Epithelial cell of esophagus (primary cell): ENCODE measurements around the gene XRCC5.

ENCODE experiments used
- DNase-seq: peaks from one replicate; pipeline ENCODE4 v3.0.0; 2010; ENCODE audit warnings: low read depth
- H3K4me3 ChIP-seq: 2 replicates; pipeline ENCODE4 v1.5.1; 2011; ENCODE audit warnings: mild to moderate bottlenecking, low read length, control low read depth
- CTCF ChIP-seq: IDR thresholded peaks from 2 replicates; pipeline ENCODE4 v1.5.1; 2011; ENCODE audit warnings: low read depth, mild to moderate bottlenecking, low read length, control low read depth, inconsistent platforms; ENCODE audit not compliant: insufficient read depth; ENCODE audit errors: missing control alignments

Gene XRCC5

GRCh38 chr2:216144372-216144771, 35.2 kb downstream of the XRCC5 start:
- no peak for DNase-seq
- no peak overlapping the region for H3K4me3 ChIP-seq
- no peak for TF ChIP-seq CTCF

GRCh38 chr2:216144857-216145256, 35.7 kb downstream of the XRCC5 start:
- no peak for TF ChIP-seq CTCF
- no peak for DNase-seq
- H3K4me3 ChIP-seq: no peak overlapping the region

GRCh38 chr2:216146573-216146972, 37.4 kb downstream of the XRCC5 start:
- no peak for TF ChIP-seq CTCF
- no peak overlapping the region for H3K4me3 ChIP-seq
- no peak for DNase-seq

- no peak for TF ChIP-seq CTCF
- no peak overlapping the region for H3K4me3 ChIP-seq
- DNase-seq: peak; percentile 13
These were observed 38.3 kb downstream of the XRCC5 start for GRCh38 chr2:216147172-216148131.

GRCh38 chr2:216148983-216149382, 39.8 kb downstream of the XRCC5 start:
- no peak for TF ChIP-seq CTCF
- DNase-seq: no peak
- H3K4me3 ChIP-seq: no peak overlapping the region

- no peak overlapping the region for H3K4me3 ChIP-seq
- peak; percentile 57 for DNase-seq
- TF ChIP-seq CTCF: no peak
These were observed 40.6 kb downstream of the XRCC5 start for GRCh38 chr2:216149741-216150140.
